CD14-positive monocyte (primary cell): ENCODE results near the gene CDK16. TPM values are rescaled to one million over a fixed set of nuclear protein-coding genes. Genes with fewer than 3 reads are reported as not detected.
A peak's percentile ranks its signal among the peaks of the same experiment; 100 is the strongest.

ENCODE experiments used
- DNase-seq, 3 donors: peaks; one replicate each; pipeline ENCODE4 v3.0.0-alpha.2; 2011 to 2022
- H2AFZ ChIP-seq: 2 replicates; pipeline ENCODE4 v1.6.0; 2012; ENCODE audit warnings: mild to moderate bottlenecking, low read depth, low read length, inconsistent platforms; ENCODE audit not compliant: insufficient read depth, poor library complexity, severe bottlenecking
- H3K27ac ChIP-seq, 2 donors: 1 replicate in 1 of 2; 2 replicates in 1 of 2; pipeline ENCODE4 v1.5.1; 2012 to 2013; ENCODE audit warnings: low read length in 2 of 2, control low read depth in 1 of 2, inconsistent platforms in 1 of 2, low read depth in 1 of 2, mild to moderate bottlenecking in 1 of 2
- H3K27me3 ChIP-seq, 2 donors: one replicate each; pipeline versions ENCODE4 v1.6.0 to v1.6.1; 2011 to 2013; ENCODE audit warnings: low read length in 2 of 2; ENCODE audit not compliant: control insufficient read depth in 2 of 2, insufficient read depth in 2 of 2
- H3K36me3 ChIP-seq, 2 donors: replicated peaks in 1 of 2; 1 replicate in 1 of 2; 2 replicates in 1 of 2; pipeline versions ENCODE4 v1.5.1 to v1.6.1; 2012 to 2013; ENCODE audit warnings: low read length in 2 of 2, control low read depth in 1 of 2, inconsistent platforms in 1 of 2, mild to moderate bottlenecking in 1 of 2; ENCODE audit not compliant: insufficient read depth in 2 of 2, control insufficient read depth in 1 of 2
- H3K4me1 ChIP-seq, 2 donors: 1 replicate in 1 of 2; 2 replicates in 1 of 2; pipeline versions ENCODE4 v1.5.1 to v1.6.1; 2012 to 2013; ENCODE audit warnings: low read length in 2 of 2, control low read depth in 1 of 2, inconsistent platforms in 1 of 2, mild to moderate bottlenecking in 1 of 2, moderate library complexity in 1 of 2; ENCODE audit not compliant: insufficient read depth in 2 of 2, control insufficient read depth in 1 of 2
- H3K4me2 ChIP-seq: replicated peaks from 2 replicates; pipeline ENCODE3; 2012; ENCODE audit warnings: low read length, moderate library complexity, mild to moderate bottlenecking; ENCODE audit not compliant: poor library complexity, severe bottlenecking; ENCODE audit errors: extremely low read depth
- H3K4me3 ChIP-seq, 3 experiments: fragments of 200-600 bp in 1 of 3; sonication (generic) in 1 of 3; replicated peaks in 1 of 3; 1 replicate in 2 of 3; 2 replicates in 1 of 3; pipeline ENCODE4 v1.5.1; 2011 to 2013; ENCODE audit warnings: low read length in 3 of 3, mild to moderate bottlenecking in 3 of 3, control low read depth in 2 of 3, low read depth in 2 of 3, inconsistent platforms in 1 of 3, moderate library complexity in 1 of 3
- H3K79me2 ChIP-seq: 2 replicates; pipeline ENCODE4 v1.6.0; 2012; ENCODE audit warnings: mild to moderate bottlenecking, control low read depth, inconsistent platforms, low read length, moderate library complexity; ENCODE audit not compliant: insufficient read depth
- H3K9ac ChIP-seq: 2 replicates; pipeline ENCODE4 v1.6.0; 2017; ENCODE audit warnings: low read length, mild to moderate bottlenecking; ENCODE audit not compliant: insufficient read depth, poor library complexity, severe bottlenecking
- H3K9me3 ChIP-seq, 2 donors: replicated peaks in 1 of 2; 1 replicate in 1 of 2; 2 replicates in 1 of 2; pipeline versions ENCODE4 v1.5.1 to v1.6.1; 2012 to 2013; ENCODE audit warnings: low read length in 2 of 2, control low read depth in 1 of 2; ENCODE audit not compliant: control insufficient read depth in 1 of 2, insufficient read depth in 1 of 2
- H4K20me1 ChIP-seq: 2 replicates; pipeline ENCODE4 v1.6.0; 2012; ENCODE audit warnings: mild to moderate bottlenecking, low read length, control low read depth, moderate library complexity; ENCODE audit not compliant: insufficient read depth
- H3K27ac Mint-ChIP-seq, 7 donors: one replicate each; pipeline ENCODE4 v1.8.0; 2020; ENCODE audit warnings: mild to moderate bottlenecking in 7 of 7, mixed read lengths in 7 of 7, moderate library complexity in 6 of 7, inconsistent platforms in 2 of 7
- H3K27me3 Mint-ChIP-seq, 3 donors: one replicate each; pipeline ENCODE4 v1.8.0; 2021 to 2022; ENCODE audit warnings: low read depth in 3 of 3, mild to moderate bottlenecking in 3 of 3, mixed read lengths in 3 of 3, moderate library complexity in 3 of 3, inconsistent platforms in 1 of 3
- H3K36me3 Mint-ChIP-seq, 2 donors: one replicate each; pipeline ENCODE4 v1.8.0; 2020; ENCODE audit warnings: mixed read lengths in 2 of 2, inconsistent platforms in 1 of 2, mild to moderate bottlenecking in 1 of 2
- H3K4me1 Mint-ChIP-seq: one replicate; pipeline ENCODE4 v1.8.0; 2020; ENCODE audit warnings: mild to moderate bottlenecking, mixed read lengths
- H3K4me3 Mint-ChIP-seq, 2 donors: one replicate each; pipeline ENCODE4 v1.8.0; 2020; ENCODE audit warnings: mild to moderate bottlenecking in 2 of 2, mixed read lengths in 2 of 2, moderate library complexity in 1 of 2
- H3K9me3 Mint-ChIP-seq, 7 donors: one replicate each; pipeline ENCODE4 v1.8.0; 2020 to 2022; ENCODE audit warnings: mixed read lengths in 7 of 7, mild to moderate bottlenecking in 6 of 7, moderate library complexity in 6 of 7, inconsistent platforms in 2 of 7
- CTCF ChIP-seq: fragments of 200-600 bp; IDR thresholded peaks from one replicate; pipeline ENCODE4 v1.8.0; 2022; ENCODE audit warnings: antibody characterized with exemption, mild to moderate bottlenecking
- WGBS: methylation state at CpG from one replicate; pipeline ENCODE4 v1.1.5; 2013; ENCODE audit warnings: missing lambda C conversion rate; ENCODE audit not compliant: insufficient coverage; 5-methylcytosine and 5-hydroxymethylcytosine counted together
- intact Hi-C, 2 donors: fragments of 100-400 bp; cut with micrococcal nuclease; formaldehyde crosslinking; loops; one replicate each; pipeline versions ENCODE4 v1.15.0 to v1.15.1; 2023
- polyA plus RNA-seq, 3 donors: library from polyadenylated mRNA; depleted of rRNA in 1 of 3; unstranded in 2 of 3; stranded (reverse) in 1 of 3; fragments of 300-500 nt in 2 of 3; fragments of >200 nt in 1 of 3; fragmentation: Illumina TruSeq in 2 of 3; gene quantifications; 1 replicate in 2 of 3; 2 replicates in 1 of 3; pipeline ENCODE4 v1.2.3, GENCODE V29; 2012 to 2021

The CDK16 gene
- polyA plus RNA-seq, 3 donors: 7.3 to 97.4 (median 14.1) TPM

- H3K27me3 ChIP-seq: peaks cover 0 to 6% of the 10 kb centered on the region in 2 donors
Observed at GRCh38 chrX:47240619-47241018, 22.1 kb downstream of the CDK16 start.

GRCh38 chrX:47241201-47242011 is 22.9 kb downstream of the CDK16 start:
- no peak overlapping the region for H3K27ac ChIP-seq
- no peak overlapping the region for H3K4me3 ChIP-seq
- WGBS: 95% methylated on average over 3 of the region's 18 CpGs
- peaks cover 0 to 3% of the 10 kb centered on the region in 2 donors for H3K27me3 ChIP-seq
- no peak overlapping the region for H2AFZ ChIP-seq
- TF ChIP-seq CTCF: no peak
- no peak for DNase-seq
- no peaks in the 10 kb centered on the region for H3K4me1 ChIP-seq
- no peak overlapping the region for H3K9ac ChIP-seq
- intact Hi-C loops: no loop called here
- Mint-ChIP-seq H3K4me3 (no peak overlapping the region), H3K27ac (peak overlapping the region in 1 of 7 donors; percentile 26), H3K4me1 (no peaks in the 10 kb centered on the region), H3K27me3 (peaks cover 0 to 61% (median 0%) of the 10 kb centered on the region in 3 donors), H3K36me3 (peaks cover 26 to 32% of the 10 kb centered on the region in 2 donors), H3K9me3 (peaks cover 0 to 8% (median 0%) of the 10 kb centered on the region in 7 donors)
- no peak overlapping the region for H3K4me2 ChIP-seq
- peaks cover 5% of the 10 kb centered on the region for H3K79me2 ChIP-seq
- H3K36me3 ChIP-seq: peaks cover 14 to 40% of the 10 kb centered on the region in 2 donors
- no peaks in the 10 kb centered on the region for H4K20me1 ChIP-seq
- no peaks in the 10 kb centered on the region for H3K9me3 ChIP-seq

More at GRCh38 chrX:47240619-47241018, 22.1 kb downstream of the CDK16 start:
- Histone ChIP-seq H4K20me1 (no peaks in the 10 kb centered on the region), H3K9ac (no peak overlapping the region), H3K27ac (no peak overlapping the region), H3K4me2 (no peak overlapping the region), H3K4me3 (no peak overlapping the region), H2AFZ (no peak overlapping the region), H3K9me3 (no peaks in the 10 kb centered on the region), H3K4me1 (no peaks in the 10 kb centered on the region), H3K36me3 (peaks cover 14 to 35% of the 10 kb centered on the region in 2 donors), H3K79me2 (peaks cover 5% of the 10 kb centered on the region)
- no peak for TF ChIP-seq CTCF
- DNase-seq: no peak
- peaks cover 0 to 8% (median 0%) of the 10 kb centered on the region in 7 donors for H3K9me3 Mint-ChIP-seq
- no peak overlapping the region for H3K4me3 Mint-ChIP-seq
- peak overlapping the region in 1 of 7 donors; percentile 23 for H3K27ac Mint-ChIP-seq
- 100% methylated on average over 3 of the region's 7 CpGs for WGBS
- peaks cover 0 to 56% (median 0%) of the 10 kb centered on the region in 3 donors for H3K27me3 Mint-ChIP-seq
- no peaks in the 10 kb centered on the region for H3K4me1 Mint-ChIP-seq
- intact Hi-C loops: no loop called here
- H3K36me3 Mint-ChIP-seq: peaks cover 23 to 24% of the 10 kb centered on the region in 2 donors
